K562 (cell line): ENCODE results near the gene UNC119.

ENCODE experiments used
- RBBP5 ChIP-seq: fragments of 200-600 bp; sonication (generic); IDR thresholded peaks from 2 replicates; pipeline ENCODE4 v1.6.1; 2012; ENCODE audit warnings: borderline replicate concordance, mild to moderate bottlenecking, low read length, control low read depth, inconsistent platforms; ENCODE audit not compliant: insufficient read depth, poor library complexity, severe bottlenecking
- SNRNP70 ChIP-seq: fragments of 200-400 bp; formaldehyde crosslinking; optimal IDR thresholded peaks from 2 replicates; pipeline ENCODE3; 2017; ENCODE audit warnings: low read depth, low read length
- YY1 ChIP-seq, 3 experiments: IDR thresholded peaks; 2 replicates each; pipeline ENCODE4 v1.6.1; 2011; ENCODE audit warnings: low read length in 2 of 3, mild to moderate bottlenecking in 2 of 3, moderate library complexity in 2 of 3, borderline replicate concordance in 1 of 3, control low read depth in 1 of 3, low read depth in 1 of 3; ENCODE audit not compliant: insufficient read depth in 3 of 3, insufficient replicate concordance in 2 of 3, control insufficient read depth in 1 of 3, insufficient read length in 1 of 3; ENCODE audit errors: extremely low read depth in 1 of 3
- ZC3H4 ChIP-seq: sonication (generic); formaldehyde crosslinking; IDR thresholded peaks from 2 replicates; pipeline ENCODE4 v1.9.0; 2021; ENCODE audit warnings: missing genetic modification reagents, borderline replicate concordance
- ZNF232 ChIP-seq: sonication (generic); formaldehyde crosslinking; IDR thresholded peaks from 2 replicates; pipeline ENCODE4 v1.8.0; 2022; ENCODE audit warnings: mild to moderate bottlenecking, missing genetic modification reagents
- TF ChIP-seq, protein P1 (sequence below), 2 experiments: fragments of 450-650 bp; formaldehyde crosslinking in 1 of 2; IDR thresholded peaks; 2 replicates each; pipeline versions ENCODE4 v1.4.0 to v1.6.1; 2014 to 2020; ENCODE audit warnings: mild to moderate bottlenecking in 2 of 2, borderline replicate concordance in 1 of 2, low read depth in 1 of 2

DNA sequence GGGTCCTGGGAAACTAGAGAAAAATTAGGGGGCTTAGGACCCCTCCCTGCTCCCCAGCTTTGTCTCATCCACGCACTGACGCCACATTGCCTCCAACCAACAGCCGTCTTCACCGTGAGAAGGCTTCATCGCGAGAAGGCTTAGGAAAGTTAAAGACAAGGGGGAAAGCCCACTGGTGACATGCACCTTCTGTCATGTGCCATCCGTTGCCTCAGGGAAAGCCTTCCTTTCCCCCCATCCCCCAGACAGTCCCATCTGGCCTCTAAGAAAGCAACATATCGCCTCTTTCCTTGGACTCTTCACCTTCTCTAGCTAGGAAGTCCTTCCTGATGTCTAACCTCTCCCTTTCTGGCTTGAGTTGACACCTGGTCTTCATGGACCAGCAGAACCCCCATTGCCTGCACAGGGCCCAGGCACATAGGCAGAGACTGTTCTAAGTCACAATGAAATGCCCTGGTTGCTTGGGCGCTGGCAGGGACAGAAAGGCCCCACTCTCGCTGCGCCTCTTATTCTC lies 44.2 kb downstream of the UNC119 start:
- TF ChIP-seq RBBP5 (no peak), YY1 (IDR thresholded peaks at IDR 0.05; ENCODE audit: borderline replicate concordance in 1 of 3, control insufficient read depth in 1 of 3, extremely low read depth in 1 of 3, insufficient read depth in 3 of 3, insufficient read length in 1 of 3, insufficient replicate concordance in 2 of 3, low read depth in 1 of 3, low read length in 2 of 3) (no peak), ZC3H4 (CRISPR knock-in tag) (no peak), ZNF232 (CRISPR knock-in tag) (no peak), SNRNP70 (no peak)
- TF ChIP-seq, protein P1, sequence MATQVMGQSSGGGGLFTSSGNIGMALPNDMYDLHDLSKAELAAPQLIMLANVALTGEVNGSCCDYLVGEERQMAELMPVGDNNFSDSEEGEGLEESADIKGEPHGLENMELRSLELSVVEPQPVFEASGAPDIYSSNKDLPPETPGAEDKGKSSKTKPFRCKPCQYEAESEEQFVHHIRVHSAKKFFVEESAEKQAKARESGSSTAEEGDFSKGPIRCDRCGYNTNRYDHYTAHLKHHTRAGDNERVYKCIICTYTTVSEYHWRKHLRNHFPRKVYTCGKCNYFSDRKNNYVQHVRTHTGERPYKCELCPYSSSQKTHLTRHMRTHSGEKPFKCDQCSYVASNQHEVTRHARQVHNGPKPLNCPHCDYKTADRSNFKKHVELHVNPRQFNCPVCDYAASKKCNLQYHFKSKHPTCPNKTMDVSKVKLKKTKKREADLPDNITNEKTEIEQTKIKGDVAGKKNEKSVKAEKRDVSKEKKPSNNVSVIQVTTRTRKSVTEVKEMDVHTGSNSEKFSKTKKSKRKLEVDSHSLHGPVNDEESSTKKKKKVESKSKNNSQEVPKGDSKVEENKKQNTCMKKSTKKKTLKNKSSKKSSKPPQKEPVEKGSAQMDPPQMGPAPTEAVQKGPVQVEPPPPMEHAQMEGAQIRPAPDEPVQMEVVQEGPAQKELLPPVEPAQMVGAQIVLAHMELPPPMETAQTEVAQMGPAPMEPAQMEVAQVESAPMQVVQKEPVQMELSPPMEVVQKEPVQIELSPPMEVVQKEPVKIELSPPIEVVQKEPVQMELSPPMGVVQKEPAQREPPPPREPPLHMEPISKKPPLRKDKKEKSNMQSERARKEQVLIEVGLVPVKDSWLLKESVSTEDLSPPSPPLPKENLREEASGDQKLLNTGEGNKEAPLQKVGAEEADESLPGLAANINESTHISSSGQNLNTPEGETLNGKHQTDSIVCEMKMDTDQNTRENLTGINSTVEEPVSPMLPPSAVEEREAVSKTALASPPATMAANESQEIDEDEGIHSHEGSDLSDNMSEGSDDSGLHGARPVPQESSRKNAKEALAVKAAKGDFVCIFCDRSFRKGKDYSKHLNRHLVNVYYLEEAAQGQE (IDR thresholded peaks at IDR 0.05; ENCODE audit: borderline replicate concordance) = no peak
- TF ChIP-seq, protein P1 (CRISPR knock-in tag; IDR thresholded peaks at IDR 0.05; ENCODE audit: low read depth) = no peak
